Measurements from ENCODE around the gene FRMPD1.

GRCh38 chr9:37746448-37747270 is 95.9 kb downstream of the FRMPD1 start:
- TF ChIP-seq POLR2A (IDR thresholded peaks at IDR 0.05; ENCODE audit: low read length) (no peak), GATA1 (IDR thresholded peaks at IDR 0.05; ENCODE audit: low read depth, low read length) (no peak)

All from erythroblast (primary cell).